Measurements from ENCODE around the gene CCDC6.

CCDC6 gene

GRCh38 chr10:59773088-59773487 is 133.3 kb downstream of the CCDC6 start:
- no CpG with 5 or more reads among the region's 2 CpGs for WGBS, 2 donors (ENCODE audit: extremely low coverage in 2 of 2, insufficient read length in 2 of 2, insufficient replicate concordance in 1 of 2)

GRCh38 chr10:59771162-59771807 is 135.1 kb downstream of the CCDC6 start:
- Histone ChIP-seq H2BK120ac (ENCODE audit: low read depth, low read length) (no peak overlapping the region), H4K91ac (ENCODE audit: low read depth, low read length, poor library complexity) (no peak overlapping the region), H3K9ac (ENCODE audit: low read depth, low read length, poor library complexity) (no peak overlapping the region), H3K27me3 (ENCODE audit: control insufficient read depth in 3 of 3, insufficient read depth in 3 of 3, low read depth in 1 of 3, low read length in 3 of 3) (no peaks in the 10 kb centered on the region), H3K27ac (replicated peaks; ENCODE audit: low read length) (no peak overlapping the region), H3K4me2 (ENCODE audit: insufficient read depth, low read length, poor library complexity, severe bottlenecking) (no peak overlapping the region), H3K14ac (ENCODE audit: low read length) (no peak overlapping the region), H2AFZ (ENCODE audit: low read length) (no peak overlapping the region), H3K23ac (ENCODE audit: low read depth, low read length, poor library complexity) (no peak overlapping the region), H2BK5ac (ENCODE audit: low read length) (no peak overlapping the region), H2BK15ac (ENCODE audit: low read length) (no peak overlapping the region), H3K79me1 (ENCODE audit: low read depth, low read length) (no peaks in the 10 kb centered on the region), H3K4me1 (ENCODE audit: control insufficient read depth in 2 of 2, insufficient read depth in 1 of 2, low read depth in 1 of 2, low read length in 2 of 2) (no peaks in the 10 kb centered on the region), H4K8ac (ENCODE audit: low read depth, low read length) (no peak overlapping the region), H3K36me3 (replicated peaks in 1 of 2; ENCODE audit: control insufficient read depth in 2 of 2, insufficient read depth in 2 of 2, low read length in 2 of 2) (no peaks in the 10 kb centered on the region), H3K4ac (ENCODE audit: low read length) (no peak overlapping the region), H3K9me3 (replicated peaks in 1 of 2; ENCODE audit: control insufficient read depth in 2 of 2, insufficient read depth in 1 of 2, low read depth in 1 of 2, low read length in 2 of 2) (no peaks in the 10 kb centered on the region), H2AK5ac (ENCODE audit: low read depth, low read length) (no peak overlapping the region), H3K18ac (ENCODE audit: low read length) (no peak overlapping the region), H2BK12ac (ENCODE audit: low read length) (no peak overlapping the region), H3K4me3 (ENCODE audit: low read length in 2 of 2) (no peak overlapping the region)
- WGBS, 2 donors (ENCODE audit: extremely low coverage in 2 of 2, insufficient read length in 2 of 2, insufficient replicate concordance in 1 of 2) = no CpG with 5 or more reads among the region's 7 CpGs
- no peak for DNase-seq (ENCODE audit: low spot score)

More at GRCh38 chr10:59773088-59773487, 133.3 kb downstream of the CCDC6 start:
- Histone ChIP-seq H3K36me3 (replicated peaks in 1 of 2; ENCODE audit: control insufficient read depth in 2 of 2, insufficient read depth in 2 of 2, low read length in 2 of 2) (no peaks in the 10 kb centered on the region), H3K18ac (ENCODE audit: low read length) (no peak overlapping the region), H3K27ac (replicated peaks; ENCODE audit: low read length) (no peak overlapping the region), H3K4me3 (ENCODE audit: low read length in 2 of 2) (no peak overlapping the region), H3K79me1 (ENCODE audit: low read depth, low read length) (no peaks in the 10 kb centered on the region), H3K9me3 (replicated peaks in 1 of 2; ENCODE audit: control insufficient read depth in 2 of 2, insufficient read depth in 1 of 2, low read depth in 1 of 2, low read length in 2 of 2) (no peaks in the 10 kb centered on the region), H2AFZ (ENCODE audit: low read length) (no peak overlapping the region), H3K4ac (ENCODE audit: low read length) (no peak overlapping the region), H2BK12ac (ENCODE audit: low read length) (no peak overlapping the region), H2AK5ac (ENCODE audit: low read depth, low read length) (no peak overlapping the region), H3K23ac (ENCODE audit: low read depth, low read length, poor library complexity) (no peak overlapping the region), H3K4me1 (ENCODE audit: control insufficient read depth in 2 of 2, insufficient read depth in 1 of 2, low read depth in 1 of 2, low read length in 2 of 2) (no peaks in the 10 kb centered on the region), H3K4me2 (ENCODE audit: insufficient read depth, low read length, poor library complexity, severe bottlenecking) (no peak overlapping the region), H4K91ac (ENCODE audit: low read depth, low read length, poor library complexity) (no peak overlapping the region), H2BK5ac (ENCODE audit: low read length) (no peak overlapping the region), H3K9ac (ENCODE audit: low read depth, low read length, poor library complexity) (no peak overlapping the region), H2BK15ac (ENCODE audit: low read length) (no peak overlapping the region), H4K8ac (ENCODE audit: low read depth, low read length) (no peak overlapping the region), H3K14ac (ENCODE audit: low read length) (no peak overlapping the region), H3K27me3 (ENCODE audit: control insufficient read depth in 3 of 3, insufficient read depth in 3 of 3, low read depth in 1 of 3, low read length in 3 of 3) (no peaks in the 10 kb centered on the region), H2BK120ac (ENCODE audit: low read depth, low read length) (no peak overlapping the region)
- DNase-seq (ENCODE audit: low spot score) = no peak

- no CpG with 5 or more reads among the region's 11 CpGs for WGBS, 2 donors (ENCODE audit: extremely low coverage in 2 of 2, insufficient read length in 2 of 2, insufficient replicate concordance in 1 of 2)
- Histone ChIP-seq H2BK12ac (ENCODE audit: low read length) (no peak overlapping the region), H3K27ac (replicated peaks; ENCODE audit: low read length) (no peak overlapping the region), H3K4me3 (ENCODE audit: low read length in 2 of 2) (no peak overlapping the region), H2BK120ac (ENCODE audit: low read depth, low read length) (no peak overlapping the region), H4K91ac (ENCODE audit: low read depth, low read length, poor library complexity) (no peak overlapping the region), H3K4ac (ENCODE audit: low read length) (no peak overlapping the region), H2BK5ac (ENCODE audit: low read length) (no peak overlapping the region), H3K23ac (ENCODE audit: low read depth, low read length, poor library complexity) (no peak overlapping the region), H3K27me3 (ENCODE audit: control insufficient read depth in 3 of 3, insufficient read depth in 3 of 3, low read depth in 1 of 3, low read length in 3 of 3) (no peaks in the 10 kb centered on the region), H3K9me3 (replicated peaks in 1 of 2; ENCODE audit: control insufficient read depth in 2 of 2, insufficient read depth in 1 of 2, low read depth in 1 of 2, low read length in 2 of 2) (no peaks in the 10 kb centered on the region), H3K4me1 (ENCODE audit: control insufficient read depth in 2 of 2, insufficient read depth in 1 of 2, low read depth in 1 of 2, low read length in 2 of 2) (no peaks in the 10 kb centered on the region), H2AFZ (ENCODE audit: low read length) (no peak overlapping the region), H3K79me1 (ENCODE audit: low read depth, low read length) (no peaks in the 10 kb centered on the region), H2AK5ac (ENCODE audit: low read depth, low read length) (no peak overlapping the region), H3K9ac (ENCODE audit: low read depth, low read length, poor library complexity) (no peak overlapping the region), H3K36me3 (replicated peaks in 1 of 2; ENCODE audit: control insufficient read depth in 2 of 2, insufficient read depth in 2 of 2, low read length in 2 of 2) (no peaks in the 10 kb centered on the region), H2BK15ac (ENCODE audit: low read length) (no peak overlapping the region), H3K18ac (ENCODE audit: low read length) (no peak overlapping the region), H4K8ac (ENCODE audit: low read depth, low read length) (no peak overlapping the region), H3K4me2 (ENCODE audit: insufficient read depth, low read length, poor library complexity, severe bottlenecking) (no peak overlapping the region), H3K14ac (ENCODE audit: low read length) (no peak overlapping the region)
- DNase-seq (ENCODE audit: low spot score) = no peak
Observed at GRCh38 chr10:59770689-59771088, 135.7 kb downstream of the CCDC6 start.

- Histone ChIP-seq H3K4me1 (ENCODE audit: control insufficient read depth in 2 of 2, insufficient read depth in 1 of 2, low read depth in 1 of 2, low read length in 2 of 2) (no peaks in the 10 kb centered on the region), H3K23ac (ENCODE audit: low read depth, low read length, poor library complexity) (no peak overlapping the region), H2BK5ac (ENCODE audit: low read length) (no peak overlapping the region), H2BK12ac (ENCODE audit: low read length) (no peak overlapping the region), H3K18ac (ENCODE audit: low read length) (no peak overlapping the region), H3K36me3 (replicated peaks in 1 of 2; ENCODE audit: control insufficient read depth in 2 of 2, insufficient read depth in 2 of 2, low read length in 2 of 2) (no peaks in the 10 kb centered on the region), H3K14ac (ENCODE audit: low read length) (no peak overlapping the region), H2AK5ac (ENCODE audit: low read depth, low read length) (no peak overlapping the region), H4K91ac (ENCODE audit: low read depth, low read length, poor library complexity) (no peak overlapping the region), H2AFZ (ENCODE audit: low read length) (no peak overlapping the region), H3K4ac (ENCODE audit: low read length) (no peak overlapping the region), H3K27ac (replicated peaks; ENCODE audit: low read length) (no peak overlapping the region), H3K4me3 (ENCODE audit: low read length in 2 of 2) (no peak overlapping the region), H2BK120ac (ENCODE audit: low read depth, low read length) (no peak overlapping the region), H3K79me1 (ENCODE audit: low read depth, low read length) (no peaks in the 10 kb centered on the region), H4K8ac (ENCODE audit: low read depth, low read length) (no peak overlapping the region), H3K9ac (ENCODE audit: low read depth, low read length, poor library complexity) (no peak overlapping the region), H3K4me2 (ENCODE audit: insufficient read depth, low read length, poor library complexity, severe bottlenecking) (no peak overlapping the region), H2BK15ac (ENCODE audit: low read length) (no peak overlapping the region), H3K9me3 (replicated peaks in 1 of 2; ENCODE audit: control insufficient read depth in 2 of 2, insufficient read depth in 1 of 2, low read depth in 1 of 2, low read length in 2 of 2) (no peaks in the 10 kb centered on the region), H3K27me3 (ENCODE audit: control insufficient read depth in 3 of 3, insufficient read depth in 3 of 3, low read depth in 1 of 3, low read length in 3 of 3) (no peaks in the 10 kb centered on the region)
- DNase-seq (ENCODE audit: low spot score) = no peak
- no CpG with 5 or more reads among the region's 2 CpGs for WGBS, 2 donors (ENCODE audit: extremely low coverage in 2 of 2, insufficient read length in 2 of 2, insufficient replicate concordance in 1 of 2)
Observed at GRCh38 chr10:59762505-59762904, 143.9 kb downstream of the CCDC6 start.
